K562 (cell line): ENCODE measurements around the gene NQO2. TPM values are rescaled to one million over a fixed set of nuclear protein-coding genes. Genes with fewer than 3 reads are reported as not detected.

Experiments used
- BDP1 ChIP-seq: IDR thresholded peaks from 3 replicates; pipeline ENCODE4 v1.6.1; 2011; ENCODE audit not compliant: insufficient read length, insufficient read depth
- CBX3 ChIP-seq, 2 experiments: IDR thresholded peaks; 1 replicate in 1 of 2; 2 replicates in 1 of 2; pipeline ENCODE4 v1.6.1; 2012; ENCODE audit warnings: inconsistent platforms in 2 of 2, low read length in 2 of 2, borderline replicate concordance in 1 of 2, control low read depth in 1 of 2
- GATAD2A ChIP-seq: fragments of 450-650 bp; IDR thresholded peaks from 2 replicates; pipeline ENCODE4 v1.6.1; 2017
- GATAD2B ChIP-seq: fragments of 450-650 bp; IDR thresholded peaks from 2 replicates; pipeline ENCODE4 v1.6.1; 2017; ENCODE audit warnings: mild to moderate bottlenecking, borderline replicate concordance
- IFI16 ChIP-seq: fragments of 250-450 bp; sonication (Bioruptor Pico); IDR thresholded peaks from 2 replicates; pipeline ENCODE4 v2.1.2; 2022; ENCODE audit warnings: mild to moderate bottlenecking, inconsistent platforms
- IRF2 ChIP-seq: sonication (generic); formaldehyde crosslinking; IDR thresholded peaks from 2 replicates; pipeline ENCODE4 v1.8.1; 2022; ENCODE audit warnings: mild to moderate bottlenecking, missing genetic modification reagents
- KDM1A ChIP-seq, 2 experiments: fragments of 450-650 bp; IDR thresholded peaks; 2 replicates each; pipeline ENCODE4 v1.6.1; 2016; ENCODE audit warnings: mild to moderate bottlenecking in 2 of 2
- MTA3 ChIP-seq: fragments of 450-650 bp; formaldehyde crosslinking; IDR thresholded peaks from 2 replicates; pipeline ENCODE4 v1.6.1; 2017; ENCODE audit warnings: mild to moderate bottlenecking, borderline replicate concordance
- RBM17 ChIP-seq: fragments of 200-400 bp; formaldehyde crosslinking; IDR thresholded peaks from 2 replicates; pipeline ENCODE4 v1.6.1; 2017; ENCODE audit warnings: low read depth, mild to moderate bottlenecking, low read length, borderline replicate concordance
- RNF2 ChIP-seq: sonication (generic); IDR thresholded peaks from 2 replicates; pipeline ENCODE4 v1.6.1; 2016
- STAT5B ChIP-seq: fragments of 250-450 bp; sonication (Bioruptor Pico); IDR thresholded peaks from 2 replicates; pipeline ENCODE4 v1.8.0; 2021; ENCODE audit warnings: mild to moderate bottlenecking, inconsistent platforms
- WHSC1 ChIP-seq: IDR thresholded peaks from one replicate; pipeline ENCODE4 v1.6.1; 2012; ENCODE audit warnings: low read length, control low read depth, inconsistent platforms
- ZBTB8A ChIP-seq: fragments of 450-650 bp; IDR thresholded peaks from 2 replicates; pipeline ENCODE4 v1.6.1; 2018; ENCODE audit warnings: mild to moderate bottlenecking, moderate library complexity; ENCODE audit not compliant: partially characterized antibody
- polyA plus RNA-seq, 8 experiments: library from polyadenylated mRNA; depleted of rRNA in 4 of 8; stranded (reverse) in 5 of 8; unstranded in 3 of 8; fragments of >200 nt; fragmentation: Nextera tagmentation in 2 of 8; fragmentation: Illumina TruSeq in 1 of 8; extraction: Ambion mirVana in 2 of 8; extraction: Trizol in 1 of 8; gene quantifications; 2 replicates each; pipeline versions ENCODE4 v1.2.1 to v1.2.3, GENCODE V29; 2011 to 2014; ENCODE audit warnings: inconsistent platforms in 1 of 8, missing spikeins in 1 of 8
- total RNA-seq, 7 experiments: library from RNA; depleted of rRNA in 6 of 7; stranded (reverse); fragments of >200 nt in 6 of 7; fragmentation: Illumina TruSeq in 2 of 7; extraction: Trizol in 2 of 7; gene quantifications; 2 replicates each; pipeline versions ENCODE4 v1.2.1 to v1.2.3, GENCODE V29; 2011 to 2021; ENCODE audit warnings: low replicate concordance in 1 of 7
- TF ChIP-seq, protein P1 (sequence below), 3 experiments: fragments of 200-800 bp in 1 of 3; fragments of 250-450 bp in 1 of 3; fragments of 450-650 bp in 1 of 3; sonication (Bioruptor Pico) in 1 of 3; sonication (Bioruptor generic) in 1 of 3; formaldehyde crosslinking in 1 of 3; IDR thresholded peaks; 2 replicates each; pipeline versions ENCODE4 v1.6.1 to v1.8.0; 2016 to 2022; ENCODE audit warnings: mild to moderate bottlenecking in 2 of 3, missing genetic modification characterization in 2 of 3, missing compliant biosample characterization in 1 of 3, moderate library complexity in 1 of 3
- TF ChIP-seq, protein P2 (sequence below): fragments of 150-350 bp; conservative IDR thresholded peaks from 2 replicates; pipeline ENCODE4 v1.6.1; 2014; ENCODE audit warnings: low read length
- TF ChIP-seq, protein P3 (sequence below), 3 experiments: fragments of 200-800 bp in 1 of 3; sonication (Bioruptor generic) in 1 of 3; sonication (generic) in 1 of 3; formaldehyde crosslinking in 1 of 3; IDR thresholded peaks; 2 replicates each; pipeline versions ENCODE4 v1.6.1 to v1.8.0; 2016 to 2022; ENCODE audit warnings: mild to moderate bottlenecking in 2 of 3, missing compliant biosample characterization in 2 of 3, missing genetic modification characterization in 2 of 3, missing genetic modification reagents in 1 of 3
- TF ChIP-seq, protein P4 (sequence below): fragments of 450-650 bp; formaldehyde crosslinking; conservative IDR thresholded peaks from 2 replicates; pipeline ENCODE4 v1.4.0; 2022; ENCODE audit warnings: mild to moderate bottlenecking, missing genetic modification characterization

The NQO2 gene
- total and polyA plus RNA-seq, 9 of the 15 experiments (the other 6 are each of a cell fraction or from before 2014, with no cell fraction given) = 54.6 to 214 (median 116) TPM

DNA sequence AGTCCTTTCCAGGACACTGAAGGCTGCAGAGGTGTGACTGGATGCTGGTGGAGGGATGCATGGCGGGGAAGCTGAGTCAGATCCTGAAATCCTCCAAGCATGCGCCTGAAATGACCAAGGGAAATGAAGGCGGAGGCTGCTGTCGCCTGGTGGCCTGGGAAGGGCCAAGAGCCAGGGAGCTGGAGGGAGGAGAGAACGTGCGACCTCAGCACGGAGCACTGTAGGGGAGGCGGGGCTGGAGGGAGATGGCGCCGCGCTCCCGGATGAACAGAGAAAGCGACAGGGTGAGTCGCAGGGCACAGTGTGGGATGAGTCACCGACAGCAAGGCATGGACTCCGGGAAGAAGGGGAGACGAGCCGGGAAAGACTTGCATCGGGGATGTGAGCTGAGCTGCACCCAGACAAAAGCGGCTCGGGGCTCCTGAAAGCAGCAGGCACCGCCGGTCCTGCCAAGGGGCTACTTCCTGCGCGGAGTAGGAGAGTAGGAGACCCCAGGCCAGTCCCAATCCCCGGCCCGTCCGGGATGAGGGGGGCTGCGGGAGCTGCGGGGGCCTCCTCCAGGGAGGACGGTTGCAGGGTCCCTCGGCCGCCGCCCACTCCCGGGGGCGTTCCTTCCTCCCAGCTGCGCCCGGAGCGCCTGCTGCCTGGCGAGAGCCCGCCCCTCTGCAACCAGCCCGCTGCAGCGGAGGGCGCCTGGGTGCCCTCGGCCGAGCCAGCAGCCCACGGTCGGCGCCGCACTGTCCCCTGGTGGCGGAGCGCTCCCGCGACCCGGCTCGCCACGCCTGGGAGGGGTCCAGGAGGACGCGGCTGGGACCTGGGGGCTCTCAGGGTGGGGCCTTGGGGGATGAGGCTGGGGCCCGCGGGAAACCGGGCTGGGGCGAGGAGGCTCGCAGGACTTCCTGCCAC lies 11.0 kb upstream of the NQO2 start (continued):
- TF ChIP-seq, protein P1, sequence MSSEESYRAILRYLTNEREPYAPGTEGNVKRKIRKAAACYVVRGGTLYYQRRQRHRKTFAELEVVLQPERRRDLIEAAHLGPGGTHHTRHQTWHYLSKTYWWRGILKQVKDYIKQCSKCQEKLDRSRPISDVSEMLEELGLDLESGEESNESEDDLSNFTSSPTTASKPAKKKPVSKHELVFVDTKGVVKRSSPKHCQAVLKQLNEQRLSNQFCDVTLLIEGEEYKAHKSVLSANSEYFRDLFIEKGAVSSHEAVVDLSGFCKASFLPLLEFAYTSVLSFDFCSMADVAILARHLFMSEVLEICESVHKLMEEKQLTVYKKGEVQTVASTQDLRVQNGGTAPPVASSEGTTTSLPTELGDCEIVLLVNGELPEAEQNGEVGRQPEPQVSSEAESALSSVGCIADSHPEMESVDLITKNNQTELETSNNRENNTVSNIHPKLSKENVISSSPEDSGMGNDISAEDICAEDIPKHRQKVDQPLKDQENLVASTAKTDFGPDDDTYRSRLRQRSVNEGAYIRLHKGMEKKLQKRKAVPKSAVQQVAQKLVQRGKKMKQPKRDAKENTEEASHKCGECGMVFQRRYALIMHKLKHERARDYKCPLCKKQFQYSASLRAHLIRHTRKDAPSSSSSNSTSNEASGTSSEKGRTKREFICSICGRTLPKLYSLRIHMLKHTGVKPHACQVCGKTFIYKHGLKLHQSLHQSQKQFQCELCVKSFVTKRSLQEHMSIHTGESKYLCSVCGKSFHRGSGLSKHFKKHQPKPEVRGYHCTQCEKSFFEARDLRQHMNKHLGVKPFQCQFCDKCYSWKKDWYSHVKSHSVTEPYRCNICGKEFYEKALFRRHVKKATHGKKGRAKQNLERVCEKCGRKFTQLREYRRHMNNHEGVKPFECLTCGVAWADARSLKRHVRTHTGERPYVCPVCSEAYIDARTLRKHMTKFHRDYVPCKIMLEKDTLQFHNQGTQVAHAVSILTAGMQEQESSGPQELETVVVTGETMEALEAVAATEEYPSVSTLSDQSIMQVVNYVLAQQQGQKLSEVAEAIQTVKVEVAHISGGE (CRISPR knock-in tag; IDR thresholded peaks at IDR 0.05) = peak in 2 of 3 experiments; percentile 3 to 36; a peak in 1 of 6 replicates
- TF ChIP-seq MTA3 (peak; percentile 93; the same call in 1 of the 2 replicates), CBX3 (IDR thresholded peaks at IDR 0.05; ENCODE audit: borderline replicate concordance in 1 of 2, low read length in 2 of 2) (no peak; a peak in 1 of 3 replicates), RNF2 (peak; percentile 44; the same call in 1 of the 2 replicates), GATAD2B (peak; percentile 70), IFI16 (CRISPR knock-in tag) (no peak), ZBTB8A (no peak), BDP1 (no peak), KDM1A (IDR thresholded peaks at IDR 0.05) (peak in 1 of 2 experiments; percentile 55; a peak in 1 of 4 replicates), IRF2 (CRISPR knock-in tag) (no peak), GATAD2A (peak; percentile 98), STAT5B (CRISPR knock-in tag) (no peak), RBM17 (no peak), WHSC1 (no peak)
- TF ChIP-seq, protein P2, sequence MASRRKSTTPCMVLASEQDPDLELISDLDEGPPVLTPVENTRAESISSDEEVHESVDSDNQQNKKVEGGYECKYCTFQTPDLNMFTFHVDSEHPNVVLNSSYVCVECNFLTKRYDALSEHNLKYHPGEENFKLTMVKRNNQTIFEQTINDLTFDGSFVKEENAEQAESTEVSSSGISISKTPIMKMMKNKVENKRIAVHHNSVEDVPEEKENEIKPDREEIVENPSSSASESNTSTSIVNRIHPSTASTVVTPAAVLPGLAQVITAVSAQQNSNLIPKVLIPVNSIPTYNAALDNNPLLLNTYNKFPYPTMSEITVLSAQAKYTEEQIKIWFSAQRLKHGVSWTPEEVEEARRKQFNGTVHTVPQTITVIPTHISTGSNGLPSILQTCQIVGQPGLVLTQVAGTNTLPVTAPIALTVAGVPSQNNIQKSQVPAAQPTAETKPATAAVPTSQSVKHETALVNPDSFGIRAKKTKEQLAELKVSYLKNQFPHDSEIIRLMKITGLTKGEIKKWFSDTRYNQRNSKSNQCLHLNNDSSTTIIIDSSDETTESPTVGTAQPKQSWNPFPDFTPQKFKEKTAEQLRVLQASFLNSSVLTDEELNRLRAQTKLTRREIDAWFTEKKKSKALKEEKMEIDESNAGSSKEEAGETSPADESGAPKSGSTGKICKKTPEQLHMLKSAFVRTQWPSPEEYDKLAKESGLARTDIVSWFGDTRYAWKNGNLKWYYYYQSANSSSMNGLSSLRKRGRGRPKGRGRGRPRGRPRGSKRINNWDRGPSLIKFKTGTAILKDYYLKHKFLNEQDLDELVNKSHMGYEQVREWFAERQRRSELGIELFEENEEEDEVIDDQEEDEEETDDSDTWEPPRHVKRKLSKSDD = no peak
- TF ChIP-seq, protein P3, sequence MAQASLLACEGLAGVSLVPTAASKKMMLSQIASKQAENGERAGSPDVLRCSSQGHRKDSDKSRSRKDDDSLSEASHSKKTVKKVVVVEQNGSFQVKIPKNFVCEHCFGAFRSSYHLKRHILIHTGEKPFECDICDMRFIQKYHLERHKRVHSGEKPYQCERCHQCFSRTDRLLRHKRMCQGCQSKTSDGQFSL (CRISPR knock-in tag; IDR thresholded peaks at IDR 0.05) = peak; percentile 83
- TF ChIP-seq, protein P3 (tag; IDR thresholded peaks at IDR 0.05) = peak in 1 of 2 experiments; percentile 56; a peak in 1 of 4 replicates
- TF ChIP-seq, protein P4, sequence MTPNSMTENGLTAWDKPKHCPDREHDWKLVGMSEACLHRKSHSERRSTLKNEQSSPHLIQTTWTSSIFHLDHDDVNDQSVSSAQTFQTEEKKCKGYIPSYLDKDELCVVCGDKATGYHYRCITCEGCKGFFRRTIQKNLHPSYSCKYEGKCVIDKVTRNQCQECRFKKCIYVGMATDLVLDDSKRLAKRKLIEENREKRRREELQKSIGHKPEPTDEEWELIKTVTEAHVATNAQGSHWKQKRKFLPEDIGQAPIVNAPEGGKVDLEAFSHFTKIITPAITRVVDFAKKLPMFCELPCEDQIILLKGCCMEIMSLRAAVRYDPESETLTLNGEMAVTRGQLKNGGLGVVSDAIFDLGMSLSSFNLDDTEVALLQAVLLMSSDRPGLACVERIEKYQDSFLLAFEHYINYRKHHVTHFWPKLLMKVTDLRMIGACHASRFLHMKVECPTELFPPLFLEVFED (CRISPR knock-in tag) = no peak
